Skin of body (tissue), 2 donors: ENCODE results near the gene LGALS12. TPM values are rescaled to one million over a fixed set of nuclear protein-coding genes. Genes with fewer than 3 reads are reported as not detected.
A peak's percentile ranks its signal among the peaks of the same experiment; 100 is the strongest.
"Not testable (repeated sequence)": the region's sequence is repeated elsewhere in the genome, so short reads cannot be mapped to it uniquely, and the experiment has no call there.

ENCODE experiments used
- DNase-seq: peaks from one replicate; lab custom pipeline; 2025; lab: John Stamatoyannopoulos, UW
- total RNA-seq: library from RNA; depleted of rRNA; stranded (reverse); fragments of >200 nt; gene quantifications from one replicate; pipeline ENCODE4 v1.2.3, GENCODE V29; 2014

Gene LGALS12
- total RNA-seq, 1 donor from 2014 or later, result 33.4 TPM

GRCh38 chr11:63532799-63533475, 27.1 kb downstream of the LGALS12 start:
- DNase-seq, result no peak

GRCh38 chr11:63534076-63534475, 28.2 kb downstream of the LGALS12 start:
- no peak for DNase-seq

GRCh38 chr11:63534895-63535461, 29.1 kb downstream of the LGALS12 start:
- no peak for DNase-seq

GRCh38 chr11:63535734-63536133, 29.9 kb downstream of the LGALS12 start:
- no peak for DNase-seq

GRCh38 chr11:63536669-63537292, 30.9 kb downstream of the LGALS12 start, which contains the start of gene PLAAT4:
TSS of gene PLAAT4 (plus strand) at chr11:63536808. CDS start at chr11:63536869, 61 bp downstream.
- DNase-seq, result peak; percentile 42

GRCh38 chr11:63537293-63538101, 31.6 kb downstream of the LGALS12 start:
- DNase-seq, result no peak

GRCh38 chr11:63542506-63542905, 36.6 kb downstream of the LGALS12 start:
- DNase-seq, result not testable (repeated sequence)

- DNase-seq, result no peak
These were observed 37.8 kb downstream of the LGALS12 start for GRCh38 chr11:63543711-63544110.

GRCh38 chr11:63547061-63547460, 41.2 kb downstream of the LGALS12 start:
- no peak for DNase-seq

GRCh38 chr11:63548178-63548577, 42.3 kb downstream of the LGALS12 start:
- DNase-seq, result no peak

- DNase-seq, result no peak
These were observed 43.5 kb downstream of the LGALS12 start for GRCh38 chr11:63549411-63549810.

- DNase-seq, result not testable (repeated sequence)
These were observed 44.3 kb downstream of the LGALS12 start for GRCh38 chr11:63550156-63550700.

- no peak for DNase-seq
These were observed 45.4 kb downstream of the LGALS12 start for GRCh38 chr11:63551091-63551888.

- DNase-seq, result no peak
These were observed 46.0 kb downstream of the LGALS12 start for GRCh38 chr11:63551889-63552266.

GRCh38 chr11:63552921-63553320, 47.0 kb downstream of the LGALS12 start:
- DNase-seq, result no peak

- no peak for DNase-seq
These were observed 47.9 kb downstream of the LGALS12 start for GRCh38 chr11:63553759-63554158.

- DNase-seq, result no peak
These were observed 49.0 kb downstream of the LGALS12 start for GRCh38 chr11:63554877-63555223.

GRCh38 chr11:63556404-63557013, 50.6 kb downstream of the LGALS12 start:
- DNase-seq, result no peak

- no peak for DNase-seq
These were observed 51.7 kb downstream of the LGALS12 start for GRCh38 chr11:63557570-63557969.

- no peak for DNase-seq
These were observed 52.7 kb downstream of the LGALS12 start for GRCh38 chr11:63558459-63559157.
